H1 (cell line): Measurements from ENCODE around the gene EPHB1. TPM values are rescaled to one million over a fixed set of nuclear protein-coding genes. Genes with fewer than 3 reads are reported as not detected.

Source experiments
- CTCF ChIA-PET: fragments of 300-600 bp; sonication (Branson Sonifier 250); formaldehyde crosslinking; loops from one replicate; lab custom pipeline; 2021; ENCODE audit not compliant: partially characterized antibody; lab: Charles Lee
- POLR2A ChIA-PET: fragments of 300-600 bp; sonication (Branson Sonifier 250); formaldehyde crosslinking; loops from one replicate; lab custom pipeline; 2021; ENCODE audit warnings: inconsistent platforms; ENCODE audit not compliant: partially characterized antibody; lab: Charles Lee
- DNase-seq, 2 experiments: peaks; one replicate each; pipeline versions ENCODE4 v3.0.0 to v3.0.0-alpha.2; 2010 to 2022; ENCODE audit warnings: low spot score in 2 of 2, low read depth in 1 of 2, mixed read lengths in 1 of 2
- FAIRE-seq: peaks from 2 replicates; lab custom pipeline; 2011; peaks lifted over from hg19 to GRCh38; lab: Jason Lieb, UNC
- H2AFZ ChIP-seq: 2 replicates; pipeline ENCODE4 v1.8.1; 2012; ENCODE audit warnings: low read length, inconsistent platforms
- H2AK5ac ChIP-seq: 2 replicates; pipeline ENCODE4 v1.6.1; 2013; ENCODE audit warnings: low read depth, low read length
- H2BK120ac ChIP-seq: replicated peaks from 2 replicates; pipeline ENCODE3; 2013; ENCODE audit warnings: low read depth, low read length, inconsistent platforms
- H2BK12ac ChIP-seq: 2 replicates; pipeline ENCODE4 v1.6.1; 2013; ENCODE audit warnings: low read depth, low read length
- H2BK15ac ChIP-seq: 2 replicates; pipeline ENCODE4 v1.6.1; 2013; ENCODE audit warnings: low read length
- H2BK20ac ChIP-seq: 2 replicates; pipeline ENCODE4 v1.6.1; 2013; ENCODE audit warnings: low read length
- H2BK5ac ChIP-seq: 2 replicates; pipeline ENCODE4 v1.6.1; 2013; ENCODE audit warnings: low read depth, low read length
- H3K14ac ChIP-seq: 2 replicates; pipeline ENCODE4 v1.6.1; 2013; ENCODE audit warnings: inconsistent platforms; ENCODE audit not compliant: insufficient read length
- H3K18ac ChIP-seq: 2 replicates; pipeline ENCODE4 v1.6.1; 2013; ENCODE audit warnings: low read length; ENCODE audit errors: extremely low read depth
- H3K23ac ChIP-seq: 2 replicates; pipeline ENCODE4 v1.6.1; 2013; ENCODE audit warnings: inconsistent platforms; ENCODE audit not compliant: insufficient read length
- H3K23me2 ChIP-seq: 2 replicates; pipeline ENCODE4 v1.6.1; 2013; ENCODE audit warnings: low read depth, low read length
- H3K27ac ChIP-seq: 2 replicates; pipeline ENCODE4 v1.6.1; 2011; ENCODE audit warnings: low read depth, low read length, inconsistent platforms
- H3K27me3 ChIP-seq, 4 experiments: replicated peaks in 1 of 4; 1 replicate in 1 of 4; 2 replicates in 3 of 4; pipeline versions ENCODE4 v1.6.1 to v1.8.1; 2011 to 2013; ENCODE audit warnings: low read length in 3 of 4, mild to moderate bottlenecking in 3 of 4, inconsistent platforms in 2 of 4, mixed read lengths in 2 of 4, moderate library complexity in 1 of 4; ENCODE audit not compliant: control insufficient read depth in 3 of 4, insufficient read depth in 3 of 4; ENCODE audit errors: extremely low read depth in 1 of 4
- H3K36me3 ChIP-seq, 4 experiments: 2 replicates each; pipeline versions ENCODE4 v1.6.1 to v1.8.1; 2011 to 2013; ENCODE audit warnings: mild to moderate bottlenecking in 4 of 4, low read length in 3 of 4, moderate library complexity in 2 of 4, control low read depth in 1 of 4, inconsistent platforms in 1 of 4; ENCODE audit not compliant: insufficient read depth in 4 of 4, control insufficient read depth in 2 of 4
- H3K4ac ChIP-seq: replicated peaks from 2 replicates; pipeline ENCODE3; 2013; ENCODE audit warnings: low read length, low read depth, mixed read lengths, inconsistent platforms; ENCODE audit not compliant: insufficient read length
- H3K4me1 ChIP-seq, 4 experiments: replicated peaks in 1 of 4; 1 replicate in 1 of 4; 2 replicates in 3 of 4; pipeline versions ENCODE4 v1.6.1 to v1.8.1; 2011 to 2013; ENCODE audit warnings: low read length in 3 of 4, inconsistent platforms in 2 of 4, mixed read lengths in 1 of 4; ENCODE audit not compliant: insufficient read depth in 4 of 4, control insufficient read depth in 3 of 4
- H3K4me2 ChIP-seq, 2 experiments: 2 replicates each; pipeline versions ENCODE4 v1.6.1 to v1.8.1; 2011 to 2013; ENCODE audit warnings: low read depth in 2 of 2, low read length in 2 of 2, control low read depth in 1 of 2, inconsistent platforms in 1 of 2, mild to moderate bottlenecking in 1 of 2; ENCODE audit not compliant: insufficient read depth in 1 of 2
- H3K4me3 ChIP-seq, 4 experiments: fragments of 200-600, 300-600 bp in 1 of 4; sonication (generic), shearing (Covaris generic), sonication (Bioruptor Twin) in 1 of 4; 2 replicates each; pipeline versions ENCODE4 v1.5.1 to v1.8.1; 2011 to 2016; ENCODE audit warnings: low read length in 4 of 4, low read depth in 3 of 4, control low read depth in 2 of 4, inconsistent platforms in 2 of 4, mild to moderate bottlenecking in 2 of 4, mixed read lengths in 1 of 4, moderate library complexity in 1 of 4; ENCODE audit not compliant: insufficient read depth in 2 of 4; ENCODE audit errors: extremely low read depth in 1 of 4
- H3K56ac ChIP-seq: replicated peaks from 2 replicates; pipeline ENCODE3; 2013; ENCODE audit warnings: low read depth, mild to moderate bottlenecking, mixed read lengths, low read length, inconsistent platforms; ENCODE audit not compliant: insufficient read length
- H3K79me1 ChIP-seq: 2 replicates; pipeline ENCODE4 v1.6.1; 2013; ENCODE audit warnings: low read depth, low read length, control low read depth
- H3K79me2 ChIP-seq, 2 experiments: 2 replicates each; pipeline versions ENCODE4 v1.6.1 to v1.8.1; 2012 to 2013; ENCODE audit warnings: low read length in 2 of 2, mild to moderate bottlenecking in 2 of 2, inconsistent platforms in 1 of 2; ENCODE audit not compliant: insufficient read depth in 2 of 2, control insufficient read depth in 1 of 2
- H3K9ac ChIP-seq, 4 experiments: replicated peaks in 1 of 4; 1 replicate in 1 of 4; 2 replicates in 3 of 4; pipeline versions ENCODE4 v1.6.1 to v1.8.1; 2011 to 2013; ENCODE audit warnings: low read depth in 3 of 4, low read length in 3 of 4, control low read depth in 2 of 4, mild to moderate bottlenecking in 2 of 4, moderate library complexity in 2 of 4, inconsistent platforms in 1 of 4; ENCODE audit errors: extremely low read depth in 1 of 4
- H3K9me3 ChIP-seq, 2 experiments: 2 replicates each; pipeline versions ENCODE4 v1.6.1 to v1.8.1; 2012 to 2013; ENCODE audit warnings: mild to moderate bottlenecking in 2 of 2, moderate library complexity in 2 of 2, control low read depth in 1 of 2, inconsistent platforms in 1 of 2, low read depth in 1 of 2, low read length in 1 of 2, mixed read lengths in 1 of 2; ENCODE audit not compliant: insufficient read depth in 2 of 2
- H4K20me1 ChIP-seq, 2 experiments: replicated peaks in 1 of 2; 2 replicates each; pipeline versions ENCODE3 to v1.8.1; 2011 to 2013; ENCODE audit warnings: inconsistent platforms in 2 of 2, low read length in 2 of 2, mild to moderate bottlenecking in 1 of 2; ENCODE audit not compliant: insufficient read depth in 2 of 2, control insufficient read depth in 1 of 2
- H4K5ac ChIP-seq: 2 replicates; pipeline ENCODE4 v1.6.1; 2013; ENCODE audit warnings: low read length, low read depth, mixed read lengths, inconsistent platforms; ENCODE audit not compliant: insufficient read length
- H4K8ac ChIP-seq: 2 replicates; pipeline ENCODE4 v1.8.0; 2013; ENCODE audit warnings: mild to moderate bottlenecking, moderate library complexity, low read length, inconsistent platforms; ENCODE audit not compliant: insufficient read depth; ENCODE audit errors: extremely low read depth
- H4K91ac ChIP-seq: replicated peaks from 2 replicates; pipeline ENCODE3; 2013; ENCODE audit warnings: low read length, mixed read lengths, inconsistent platforms; ENCODE audit not compliant: insufficient read length
- BACH1 ChIP-seq: IDR thresholded peaks from 2 replicates; pipeline ENCODE4 v1.6.1; 2012; ENCODE audit warnings: low read length, improper control_type of control experiment
- BCL11A ChIP-seq, 2 experiments: IDR thresholded peaks; one replicate each; pipeline ENCODE4 v1.6.1; 2011; ENCODE audit warnings: low read depth in 2 of 2, low read length in 2 of 2, mild to moderate bottlenecking in 2 of 2
- CBX8 ChIP-seq: fragments of 300-800, 300-1000 bp; sonication (generic); IDR thresholded peaks from 2 replicates; pipeline ENCODE4 v1.7.1; 2016; ENCODE audit warnings: low read depth, low read length, borderline replicate concordance
- CHD2 ChIP-seq: IDR thresholded peaks from 2 replicates; pipeline ENCODE4 v1.6.1; 2012; ENCODE audit warnings: low read length, improper control_type of control experiment
- CTBP2 ChIP-seq: IDR thresholded peaks from 2 replicates; pipeline ENCODE4 v1.7.0; 2011; ENCODE audit warnings: borderline replicate concordance, mild to moderate bottlenecking, moderate library complexity, mixed read lengths, low read length; ENCODE audit not compliant: insufficient read depth, insufficient read length
- JUND ChIP-seq: IDR thresholded peaks from 2 replicates; pipeline ENCODE4 v1.6.1; 2011; ENCODE audit warnings: mild to moderate bottlenecking, improper control_type of control experiment, low read length
- KDM4A ChIP-seq: IDR thresholded peaks from one replicate; pipeline ENCODE4 v1.7.1; 2012; ENCODE audit warnings: low read depth, mild to moderate bottlenecking, moderate library complexity, low read length, inconsistent platforms; ENCODE audit not compliant: severe bottlenecking
- PHF8 ChIP-seq: fragments of 200-600 bp; sonication (generic); conservative IDR thresholded peaks from 2 replicates; pipeline ENCODE4 v1.7.1; 2012; ENCODE audit warnings: low read depth, mild to moderate bottlenecking, inconsistent platforms, low read length, moderate library complexity
- POLR2A ChIP-seq, 2 experiments: IDR thresholded peaks; 1 replicate in 1 of 2; 2 replicates in 1 of 2; pipeline ENCODE4 v1.6.1; 2011; ENCODE audit warnings: low read depth in 2 of 2, low read length in 2 of 2, mild to moderate bottlenecking in 2 of 2; ENCODE audit errors: control extremely low read depth in 1 of 2
- POLR2AphosphoS5 ChIP-seq: IDR thresholded peaks from 2 replicates; pipeline ENCODE4 v1.6.1; 2011; ENCODE audit warnings: low read depth, low read length
- POU5F1 ChIP-seq: IDR thresholded peaks from 2 replicates; pipeline ENCODE4 v1.6.1; 2011; ENCODE audit warnings: low read depth, mild to moderate bottlenecking, low read length, moderate library complexity
- RFX5 ChIP-seq: IDR thresholded peaks from 2 replicates; pipeline ENCODE4 v1.6.1; 2011; ENCODE audit warnings: low read depth, low read length, improper control_type of control experiment, borderline replicate concordance
- RNF2 ChIP-seq: fragments of 200-900, 300-1000 bp; sonication (generic); IDR thresholded peaks from 2 replicates; pipeline ENCODE4 v1.7.1; 2016; ENCODE audit warnings: borderline replicate concordance, low read depth, mild to moderate bottlenecking, antibody characterized with exemption, low read length; ENCODE audit not compliant: poor library complexity, severe bottlenecking; ENCODE audit errors: missing control alignments
- SRF ChIP-seq: IDR thresholded peaks from 2 replicates; pipeline ENCODE4 v1.6.1; 2011; ENCODE audit warnings: mild to moderate bottlenecking, low read depth, low read length, moderate library complexity
- TAF1 ChIP-seq: IDR thresholded peaks from 2 replicates; pipeline ENCODE4 v1.6.1; 2011; ENCODE audit warnings: mild to moderate bottlenecking, low read depth, low read length
- YY1 ChIP-seq: IDR thresholded peaks from 2 replicates; pipeline ENCODE4 v1.6.1; 2011; ENCODE audit warnings: low read depth, mild to moderate bottlenecking, low read length
- WGBS, 2 experiments: shearing (Covaris generic) in 1 of 2; methylation state at CpG; one replicate each; pipeline versions ENCODE4 v1.1.6 to v1.1.7; 2013 to 2015; ENCODE audit warnings: low lambda C conversion rate in 2 of 2, mixed read lengths in 2 of 2, inconsistent platforms in 1 of 2, low coverage in 1 of 2, missing lambda C conversion rate in 1 of 2; ENCODE audit not compliant: insufficient replicate concordance in 2 of 2, insufficient coverage in 1 of 2, insufficient read length in 1 of 2; ENCODE audit errors: extremely low coverage in 1 of 2, missing lambda C conversion rate in 1 of 2; 5-methylcytosine and 5-hydroxymethylcytosine counted together
- polyA plus RNA-seq, 7 experiments: library from polyadenylated mRNA; depleted of rRNA in 3 of 7; stranded (reverse) in 5 of 7; unstranded in 2 of 7; fragments of >200 nt in 5 of 7; fragments of 200-250 nt in 2 of 7; gene quantifications; 1 replicate in 5 of 7; 2 replicates in 1 of 7; 4 replicates in 1 of 7; pipeline versions ENCODE4 v1.2.1 to v1.2.3, GENCODE V29; 2011 to 2013; ENCODE audit warnings: missing spikeins in 2 of 7, mixed read lengths in 2 of 7
- total RNA-seq: library from RNA; stranded (reverse); fragmentation: NEBNext Ultra II Directional; extraction: Animal tissue kit (Norgen Biotek cat#: 25700); gene quantifications from 2 replicates; pipeline ENCODE4 v1.2.1, GENCODE V29; 2021

EPHB1 gene
- total and polyA plus RNA-seq, 2 of the 8 experiments (the other 6 are each of a cell fraction or from before 2014, with no cell fraction given) = 3.5 to 5.9 TPM

- no peak overlapping the region for H3K4me3 ChIP-seq
- no peaks in the 10 kb centered on the region for H4K20me1 ChIP-seq
- no peak overlapping the region for H4K91ac ChIP-seq
- FAIRE-seq (no peak), DNase-seq (no peak)
- no peak overlapping the region for H3K14ac ChIP-seq
- H3K79me1 ChIP-seq = no peaks in the 10 kb centered on the region
- no peak overlapping the region for H2BK120ac ChIP-seq
- H3K56ac ChIP-seq = no peak overlapping the region
- no peak overlapping the region for H2BK12ac ChIP-seq
- H3K27me3 ChIP-seq = no peaks in the 10 kb centered on the region
- H3K4ac ChIP-seq = no peak overlapping the region
- no peak overlapping the region for H2BK20ac ChIP-seq
- H2AFZ ChIP-seq = no peak overlapping the region
- no peak overlapping the region for H2AK5ac ChIP-seq
- H3K79me2 ChIP-seq = no peaks in the 10 kb centered on the region
- H4K8ac ChIP-seq = no peak overlapping the region
- H4K5ac ChIP-seq = no peak overlapping the region
- H3K9ac ChIP-seq = no peak overlapping the region
- no peak overlapping the region for H2BK15ac ChIP-seq
- no peaks in the 10 kb centered on the region for H3K36me3 ChIP-seq
- ChIA-PET CTCF (interaction anchor here (1.3 to 1.7 kb wide), 2 partner anchors 40 to 285 kb away, joined by 3 read pairs; no protein-coding TSS in a partner anchor), POLR2A (no interaction called here)
- H3K27ac ChIP-seq = no peak overlapping the region
- H3K23me2 ChIP-seq = no peaks in the 10 kb centered on the region
- H3K23ac ChIP-seq = no peak overlapping the region
- no peak overlapping the region for H3K18ac ChIP-seq
- peaks cover 0 to 4% (median 0%) of the 10 kb centered on the region in 4 experiments; a peak in 2 of 7 replicates for H3K4me1 ChIP-seq
- peaks cover 3 to 4% of the 10 kb centered on the region in 2 experiments; a peak in 2 of 4 replicates for H3K9me3 ChIP-seq
- H2BK5ac ChIP-seq = no peak overlapping the region
- 85% methylated on average over 3 of the region's 3 CpGs; no CpG with 5 or more reads in 1 of the 2 experiments for WGBS, 2 experiments
- no peak overlapping the region for H3K4me2 ChIP-seq
- TF ChIP-seq JUND (no peak), CHD2 (no peak), CTBP2 (no peak), RFX5 (no peak), KDM4A (no peak), SRF (no peak), YY1 (no peak), TAF1 (no peak), BACH1 (no peak), PHF8 (no peak), RNF2 (no peak), BCL11A (IDR thresholded peaks at IDR 0.05; ENCODE audit: low read depth in 2 of 2, low read length in 2 of 2) (no peak), CBX8 (no peak), POU5F1 (no peak), POLR2AphosphoS5 (no peak), POLR2A (IDR thresholded peaks at IDR 0.05; ENCODE audit: control extremely low read depth in 1 of 2, low read depth in 2 of 2, low read length in 2 of 2) (no peak)
These were observed 284.0 kb downstream of the EPHB1 start for GRCh38 chr3:135079095-135079494.
